HG02678 (cell line): ENCODE results near the gene SELENOO.
"Not testable (repeated sequence)": the region's sequence is repeated elsewhere in the genome, so short reads cannot be mapped to it uniquely, and the experiment has no call there.

Experiments used
- ATAC-seq: cut with Tn5 transposase; IDR thresholded peaks from one replicate; pipeline ENCODE4 v1.9.1; 2021; ENCODE audit warnings: mild to moderate bottlenecking, moderate library complexity; ENCODE audit not compliant: unreplicated experiment

SELENOO gene

DNA sequence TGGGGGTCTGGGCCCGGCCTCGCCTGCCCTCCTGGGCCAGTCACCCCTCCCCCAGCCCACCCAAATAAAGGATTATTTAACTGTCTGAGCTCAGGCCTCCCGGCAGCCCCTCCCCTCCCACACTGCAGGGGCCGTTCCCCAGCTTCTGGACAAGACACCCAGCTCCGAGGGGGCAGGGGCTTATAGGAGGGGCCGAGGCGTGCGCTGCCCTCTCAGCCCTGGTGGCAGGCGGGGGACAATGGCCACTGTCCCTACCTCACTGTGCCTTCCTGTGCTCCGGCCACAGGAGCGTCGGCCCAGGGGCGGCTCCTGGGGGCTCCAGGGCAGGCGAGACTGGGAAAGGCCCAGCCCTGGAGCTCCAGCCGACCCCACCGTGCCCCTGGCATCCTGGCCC is 2.2 kb upstream of the SELENOO start:
- no peak for ATAC-seq

GRCh38 chr22:50199251-50199721 is 1.5 kb upstream of the SELENOO start:
- ATAC-seq = no peak

GRCh38 chr22:50199829-50200460 is 866 bp upstream of the SELENOO start:
- peak; percentile 2 for ATAC-seq

DNA sequence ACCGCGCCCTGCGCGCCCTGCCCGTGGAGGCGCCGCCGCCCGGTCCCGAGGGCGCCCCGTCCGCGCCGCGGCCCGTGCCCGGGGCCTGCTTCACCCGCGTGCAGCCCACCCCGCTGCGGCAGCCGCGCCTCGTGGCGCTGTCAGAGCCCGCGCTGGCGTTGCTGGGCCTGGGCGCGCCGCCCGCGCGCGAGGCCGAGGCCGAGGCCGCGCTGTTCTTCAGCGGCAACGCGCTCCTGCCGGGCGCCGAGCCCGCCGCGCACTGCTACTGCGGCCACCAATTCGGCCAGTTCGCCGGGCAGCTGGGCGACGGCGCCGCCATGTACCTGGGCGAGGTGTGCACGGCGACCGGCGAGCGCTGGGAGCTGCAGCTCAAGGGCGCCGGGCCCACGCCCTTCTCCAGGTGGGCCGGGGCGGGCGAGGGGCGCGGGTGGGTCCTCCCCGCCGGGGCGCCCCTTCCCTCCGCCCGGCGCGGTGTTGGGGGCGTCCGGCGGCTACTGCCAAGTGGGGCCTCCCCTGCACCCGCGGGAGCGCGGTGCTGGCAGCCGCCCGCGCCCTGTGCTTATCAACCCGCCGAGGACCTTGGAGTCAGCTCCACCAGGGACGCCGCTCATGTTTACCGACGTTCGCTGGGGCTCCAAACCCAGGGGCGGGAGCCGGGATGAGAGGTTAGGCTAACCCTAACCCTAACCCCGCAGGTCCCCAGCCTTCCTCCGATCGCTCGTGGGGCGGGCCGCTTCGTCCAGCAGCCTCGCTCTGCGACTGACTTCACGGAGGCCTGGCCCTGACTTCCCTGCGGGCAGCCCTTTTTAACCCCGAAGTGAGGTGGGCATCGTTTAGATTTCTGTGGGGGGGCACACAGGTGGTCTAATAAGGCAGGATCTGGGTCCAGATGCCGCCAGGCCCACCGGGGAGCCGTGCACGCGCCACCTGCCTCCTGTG is 649 bp downstream of the SELENOO start:
- ATAC-seq = peak; percentile 21

GRCh38 chr22:50202130-50202666 is 1.4 kb downstream of the SELENOO start:
- no peak for ATAC-seq

GRCh38 chr22:50203288-50203687 is 2.5 kb downstream of the SELENOO start:
- ATAC-seq = no peak

DNA sequence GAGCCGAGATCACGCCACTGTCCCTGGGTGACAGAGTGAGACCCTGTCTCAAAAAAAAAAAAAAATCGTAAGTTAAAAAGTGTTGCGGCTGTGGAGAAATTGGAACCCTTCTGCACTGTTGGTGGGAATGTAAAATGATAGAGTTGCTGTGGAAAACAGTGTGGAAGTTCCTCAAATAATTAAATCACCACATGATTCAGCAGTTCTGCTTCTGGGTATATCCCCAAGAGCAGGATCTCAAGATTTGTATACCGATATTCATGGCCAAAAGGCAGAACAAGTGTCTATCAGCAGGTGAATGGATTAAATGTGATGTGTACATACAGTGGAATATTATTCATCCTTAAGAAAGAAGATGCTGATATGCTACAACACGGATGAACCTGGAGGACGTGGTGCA is 3.8 kb downstream of the SELENOO start:
- ATAC-seq = no peak

DNA sequence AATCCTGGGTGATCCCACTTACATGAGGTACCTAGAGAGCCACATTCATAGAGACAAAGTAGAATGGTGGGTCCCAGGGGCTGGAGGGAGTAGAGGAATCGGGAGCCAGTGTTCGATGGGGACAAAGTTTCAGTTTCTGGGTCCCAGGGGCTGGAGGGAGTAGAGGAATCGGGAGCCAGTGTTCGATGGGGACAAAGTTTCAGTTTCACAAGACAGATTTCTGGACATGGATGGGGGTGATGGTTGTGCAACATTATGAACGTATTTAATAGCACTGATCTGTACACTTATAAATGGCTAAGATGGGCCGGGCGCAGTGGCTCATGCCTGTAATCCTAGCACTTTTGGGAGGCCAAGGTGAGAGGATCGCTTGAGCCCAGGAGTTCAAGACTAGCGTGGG is 4.2 kb downstream of the SELENOO start:
- ATAC-seq = not testable (repeated sequence)

DNA sequence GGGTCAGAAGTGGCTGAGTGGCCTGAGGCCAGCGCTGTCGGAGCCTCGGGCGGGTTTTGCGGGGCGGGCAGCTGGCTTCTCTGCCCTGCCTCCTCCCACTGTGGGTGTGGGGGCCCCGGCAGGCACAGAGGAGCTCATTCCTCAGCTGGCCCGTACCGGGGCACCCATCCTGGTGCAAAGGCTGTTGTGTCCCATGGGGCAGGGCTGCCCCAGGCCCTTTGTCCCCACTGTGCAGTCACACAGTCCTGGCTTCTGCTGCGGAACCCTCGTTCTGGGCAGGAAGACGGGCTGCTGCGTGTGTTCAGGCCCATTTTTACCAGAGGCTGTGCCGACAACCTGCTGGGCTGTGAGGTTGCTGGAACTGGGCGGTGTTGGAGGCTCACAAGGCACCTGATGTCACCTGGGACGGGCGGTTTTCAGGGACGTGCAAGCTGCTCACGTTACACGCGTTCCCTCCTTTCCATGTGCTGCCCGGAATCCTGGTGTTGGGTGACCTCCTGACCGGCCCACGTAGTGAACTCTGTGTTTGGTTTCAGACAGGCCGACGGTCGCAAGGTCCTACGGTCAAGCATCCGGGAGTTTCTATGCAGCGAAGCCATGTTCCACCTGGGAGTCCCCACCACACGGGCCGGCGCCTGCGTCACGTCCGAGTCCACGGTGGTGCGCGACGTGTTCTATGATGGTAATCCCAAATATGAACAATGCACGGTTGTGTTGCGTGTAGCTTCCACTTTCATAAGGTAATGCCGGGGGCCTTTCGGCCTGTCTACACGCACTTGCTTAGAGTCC is 5.2 kb downstream of the SELENOO start:
- no peak for ATAC-seq

DNA sequence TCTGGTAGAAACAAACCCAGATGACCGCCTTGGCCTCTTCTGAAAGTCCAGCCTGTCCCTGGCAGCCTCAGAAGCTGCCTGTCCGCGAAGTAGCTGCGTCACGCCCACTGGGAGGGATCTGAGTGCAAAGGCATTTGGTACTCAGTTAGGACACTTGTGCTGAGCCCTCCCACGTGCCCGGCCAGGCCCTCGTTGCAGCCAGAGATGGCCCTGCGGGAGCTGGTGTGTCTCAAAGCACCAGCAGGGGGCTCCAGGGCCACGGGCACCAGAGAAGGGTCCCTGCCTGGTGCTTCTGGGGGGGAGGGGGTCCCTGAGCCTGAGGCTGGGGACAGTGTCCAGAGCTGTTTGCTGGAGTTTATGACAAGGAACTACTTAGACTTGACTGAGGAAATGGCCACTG is 5.8 kb downstream of the SELENOO start:
- no peak for ATAC-seq

DNA sequence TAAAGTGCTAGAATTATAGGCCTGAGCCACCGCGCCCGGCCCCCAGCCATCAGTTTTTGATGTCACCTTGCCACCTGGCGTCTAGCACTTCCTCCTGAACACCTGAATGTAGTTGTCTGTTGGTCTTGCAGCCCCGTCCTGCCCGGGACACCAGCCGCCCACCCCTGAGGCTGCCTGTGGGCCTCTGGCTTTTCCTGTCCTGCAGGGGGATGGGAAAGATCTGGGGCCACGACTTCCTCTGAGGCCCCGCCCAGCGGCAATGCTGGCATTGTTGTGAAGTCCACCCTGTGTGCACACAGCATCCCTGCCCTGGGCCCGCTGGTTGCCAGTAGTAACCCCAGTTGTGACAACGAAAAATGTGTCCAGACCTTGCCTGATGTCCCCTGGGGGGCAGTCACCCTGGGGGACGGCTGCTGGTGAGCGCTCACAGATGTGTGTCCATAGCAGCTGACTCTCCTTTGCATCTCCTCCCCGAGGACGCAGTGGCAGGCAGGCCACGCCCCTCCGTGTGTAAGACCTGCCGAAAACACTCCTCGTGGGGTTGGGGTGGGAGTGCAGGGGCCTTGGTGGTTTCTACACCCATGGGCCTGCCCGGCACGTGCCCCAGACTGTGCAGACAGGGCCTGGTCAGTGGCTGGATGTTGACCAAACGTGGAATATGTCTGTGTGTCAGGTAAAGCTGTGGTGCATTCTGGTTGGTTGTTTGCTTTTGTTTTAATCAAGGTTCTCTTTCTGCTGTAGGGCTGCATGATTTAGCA is 6.8 kb downstream of the SELENOO start:
- no peak for ATAC-seq

GRCh38 chr22:50208430-50208938 is 7.7 kb downstream of the SELENOO start:
- ATAC-seq = no peak

- no peak for ATAC-seq
Observed at GRCh38 chr22:50208939-50209892, 8.4 kb downstream of the SELENOO start.

DNA sequence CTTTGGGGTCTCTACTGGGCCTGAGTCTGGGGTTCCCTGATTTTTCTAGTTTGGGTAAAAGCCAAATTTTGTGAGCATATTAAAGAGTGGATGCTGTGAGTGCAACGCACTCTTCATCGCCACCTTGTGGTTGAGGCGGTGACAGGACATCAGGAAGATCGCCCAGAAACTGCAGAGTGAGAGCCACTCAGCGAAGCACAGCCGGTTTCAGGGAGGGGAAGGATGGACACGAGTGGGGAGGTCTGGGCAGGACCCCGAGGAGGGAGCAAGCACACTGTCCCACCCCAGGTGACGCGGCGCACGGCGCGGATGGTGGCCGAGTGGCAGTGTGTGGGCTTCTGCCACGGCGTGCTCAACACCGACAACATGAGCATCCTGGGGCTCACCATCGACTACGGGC is 9.1 kb downstream of the SELENOO start:
- no peak for ATAC-seq

GRCh38 chr22:50210378-50211139 is 9.7 kb downstream of the SELENOO start:
- no peak for ATAC-seq

- no peak for ATAC-seq
Observed at GRCh38 chr22:50211147-50211546, 10.3 kb downstream of the SELENOO start.

DNA sequence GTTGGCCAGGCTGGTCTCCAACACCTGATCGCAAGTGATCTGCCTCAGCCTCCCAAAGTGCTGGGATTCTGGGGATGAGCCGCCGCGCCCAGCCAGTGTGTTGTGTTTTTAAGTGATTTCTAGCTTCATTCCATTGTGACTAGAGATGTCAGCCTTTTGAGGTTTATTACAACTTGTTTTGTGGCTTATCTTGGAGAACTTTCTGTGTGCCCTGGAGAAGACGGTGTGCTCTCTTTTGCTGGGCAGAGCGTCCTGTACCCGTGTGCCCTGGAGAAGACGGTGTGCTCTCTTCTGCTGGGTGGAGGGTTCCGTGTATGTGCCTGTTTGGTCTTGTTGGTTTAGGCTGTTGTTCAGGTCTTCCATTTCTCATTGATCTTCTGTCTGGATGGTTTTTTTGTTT is 12.5 kb downstream of the SELENOO start:
- no peak for ATAC-seq

DNA sequence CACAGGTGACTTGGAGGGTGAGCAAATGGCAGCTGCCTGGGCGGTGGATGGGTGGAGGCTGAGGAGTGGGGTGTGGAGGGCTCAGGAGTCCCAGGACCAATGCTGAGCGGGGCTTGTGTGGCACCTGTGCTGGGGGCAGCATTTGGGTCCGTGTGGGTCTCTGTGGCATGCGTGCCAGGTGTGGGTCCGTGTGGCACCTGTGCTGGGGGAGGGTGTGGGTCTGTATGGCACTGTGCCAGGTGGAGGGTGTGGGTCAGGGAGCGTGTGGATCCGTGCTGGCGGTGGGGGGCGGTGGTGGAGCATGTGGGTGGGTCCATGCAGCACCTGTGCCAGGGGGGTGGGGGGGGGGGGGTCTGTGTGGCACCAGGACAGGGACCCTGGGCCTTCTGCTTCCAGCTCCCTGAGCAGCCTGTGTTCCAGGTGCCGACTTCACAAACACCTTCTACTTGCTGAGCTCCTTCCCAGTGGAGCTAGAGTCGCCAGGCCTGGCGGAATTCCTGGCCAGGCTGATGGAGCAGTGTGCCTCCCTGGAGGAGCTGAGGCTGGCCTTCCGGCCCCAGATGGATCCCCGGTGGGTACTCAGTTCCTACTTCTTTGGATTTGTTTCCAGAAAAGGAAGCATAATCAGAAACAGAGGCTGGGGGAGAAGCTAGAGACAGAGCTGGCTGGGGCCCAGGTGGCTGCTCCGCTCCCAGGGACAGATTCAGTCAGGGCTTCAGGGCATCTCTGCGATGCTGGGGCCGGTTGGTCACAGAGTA is 14.7 kb downstream of the SELENOO start:
- ATAC-seq = no peak
